Sigmoid colon (tissue), 7 donors: ENCODE data around the gene TPST1. TPM values are rescaled to one million over a fixed set of nuclear protein-coding genes. Genes with fewer than 3 reads are reported as not detected.
A peak's percentile ranks its signal among the peaks of the same experiment; 100 is the strongest.
"Not testable (repeated sequence)": the region's sequence is repeated elsewhere in the genome, so short reads cannot be mapped to it uniquely, and the experiment has no call there.

Experiments
- DNase-seq: peaks from one replicate; pipeline ENCODE4 v3.0.0-alpha.2; 2019
- H3K27ac ChIP-seq, 4 donors: fragments of 200-600 bp; sonication (generic); one replicate each; pipeline ENCODE4 v1.5.1; 2016 to 2019; ENCODE audit warnings: mild to moderate bottlenecking in 1 of 4
- H3K27me3 ChIP-seq, 3 donors: fragments of 200-600 bp; sonication (generic); one replicate each; pipeline ENCODE4 v1.5.1; 2019; ENCODE audit warnings: mild to moderate bottlenecking in 1 of 3
- H3K36me3 ChIP-seq, 4 donors: fragments of 200-600 bp; sonication (generic); one replicate each; pipeline ENCODE4 v1.5.1; 2016 to 2019
- H3K4me1 ChIP-seq, 4 donors: fragments of 200-600 bp; sonication (generic); one replicate each; pipeline ENCODE4 v1.5.1; 2017 to 2019
- H3K4me3 ChIP-seq, 4 donors: fragments of 200-600 bp; sonication (generic); one replicate each; pipeline ENCODE4 v1.5.1; 2017 to 2019; ENCODE audit warnings: mild to moderate bottlenecking in 2 of 4, moderate library complexity in 1 of 4
- H3K9me3 ChIP-seq, 4 donors: fragments of 200-600 bp in 3 of 4; sonication (generic) in 3 of 4; one replicate each; pipeline versions ENCODE4 v1.5.1 to v1.6.1; 2013 to 2019
- CTCF ChIP-seq, 4 experiments: fragments of 450-650 bp in 3 of 4; fragments of 200-600 bp in 1 of 4; IDR thresholded peaks; one replicate each; pipeline ENCODE4 v1.5.1; 2016 to 2019; ENCODE audit warnings: antibody characterized with exemption in 4 of 4, mild to moderate bottlenecking in 3 of 4, moderate library complexity in 2 of 4
- EP300 ChIP-seq, 4 donors: sonication (generic); formaldehyde crosslinking; IDR thresholded peaks; one replicate each; pipeline ENCODE4 v1.6.1; 2017; ENCODE audit warnings: antibody characterized with exemption in 4 of 4
- POLR2A ChIP-seq, 2 donors: fragments of 450-650 bp; IDR thresholded peaks; one replicate each; pipeline ENCODE4 v1.6.1; 2016; ENCODE audit warnings: antibody characterized with exemption in 2 of 2, mild to moderate bottlenecking in 2 of 2, moderate library complexity in 2 of 2
- POLR2AphosphoS5 ChIP-seq, 4 donors: sonication (generic); formaldehyde crosslinking; IDR thresholded peaks; one replicate each; pipeline ENCODE4 v1.6.1; 2017; ENCODE audit warnings: antibody characterized with exemption in 4 of 4
- WGBS, 2 donors: extraction: QIAGEN DNeasy Blood & Tissue Kit; methylation state at CpG; one replicate each; pipeline ENCODE4 v1.1.7; 2013; 5-methylcytosine and 5-hydroxymethylcytosine counted together
- intact Hi-C: fragments of 100-400 bp; cut with DNase I; formaldehyde crosslinking; loops from one replicate; pipeline ENCODE4 v1.15.1; 2023
- polyA plus RNA-seq, 3 donors: library from polyadenylated mRNA; stranded (reverse); fragments of 200-250 nt; gene quantifications; one replicate each; pipeline ENCODE4 v1.2.3, GENCODE V29; 2013
- total RNA-seq, 4 donors: library from RNA; depleted of rRNA; stranded (reverse); fragments of >200 nt; gene quantifications; one replicate each; pipeline ENCODE4 v1.1.0, GENCODE V29; 2016
- donor health status: healthy with polysubstance abuse.
- donor health status: Bipolar disorder and iron deficiency.
- donor health status: healthy.

The TPST1 gene
- total and polyA plus RNA-seq, 7 donors: 0.92 to 31.3 (median 21.0) TPM

GRCh38 chr7:66164356-66164755 is 40.8 kb upstream of the TPST1 start:
- no peaks in the 10 kb centered on the region for H3K36me3 ChIP-seq
- DNase-seq: no peak
- no peak overlapping the region for H3K27ac ChIP-seq
- H3K27me3 ChIP-seq: no peaks in the 10 kb centered on the region
- H3K4me3 ChIP-seq: no peak overlapping the region
- H3K4me1 ChIP-seq: no peaks in the 10 kb centered on the region
- WGBS, 2 donors: 87% methylated on average over 7 of the region's 7 CpGs
- no peaks in the 10 kb centered on the region for H3K9me3 ChIP-seq
- intact Hi-C loops: no loop called here
- TF ChIP-seq POLR2A (IDR thresholded peaks at IDR 0.05): no peak
- TF ChIP-seq CTCF (IDR thresholded peaks at IDR 0.05): no peak
- no peak for TF ChIP-seq EP300 (IDR thresholded peaks at IDR 0.05)
- TF ChIP-seq POLR2AphosphoS5 (IDR thresholded peaks at IDR 0.05): no peak

- H3K27ac ChIP-seq: no peak overlapping the region
- H3K4me1 ChIP-seq: no peaks in the 10 kb centered on the region
- H3K4me3 ChIP-seq: no peak overlapping the region
- H3K36me3 ChIP-seq: no peaks in the 10 kb centered on the region
- intact Hi-C loops: no loop called here
- H3K9me3 ChIP-seq: no peaks in the 10 kb centered on the region
- WGBS, 2 donors: 54 to 68% methylated on average over 7 of the region's 7 CpGs
- no peaks in the 10 kb centered on the region for H3K27me3 ChIP-seq
- no peak for TF ChIP-seq CTCF (IDR thresholded peaks at IDR 0.05)
- TF ChIP-seq EP300 (IDR thresholded peaks at IDR 0.05): no peak
- TF ChIP-seq POLR2A (IDR thresholded peaks at IDR 0.05): no peak
- TF ChIP-seq POLR2AphosphoS5 (IDR thresholded peaks at IDR 0.05): no peak
- no peak for DNase-seq
Measured at GRCh38 chr7:66167773-66168387, 37.3 kb upstream of the TPST1 start.

- 91% methylated on average over 2 of the region's 2 CpGs for WGBS, 2 donors
- Histone ChIP-seq H3K4me1 (no peaks in the 10 kb centered on the region), H3K27ac (no peak overlapping the region), H3K27me3 (no peaks in the 10 kb centered on the region), H3K4me3 (no peak overlapping the region), H3K9me3 (no peaks in the 10 kb centered on the region), H3K36me3 (no peaks in the 10 kb centered on the region)
- TF ChIP-seq CTCF (IDR thresholded peaks at IDR 0.05): no peak
- TF ChIP-seq POLR2A (IDR thresholded peaks at IDR 0.05): no peak
- no peak for TF ChIP-seq EP300 (IDR thresholded peaks at IDR 0.05)
- TF ChIP-seq POLR2AphosphoS5 (IDR thresholded peaks at IDR 0.05): no peak
- DNase-seq: no peak
- intact Hi-C loops: no loop called here
Measured at GRCh38 chr7:66169616-66170015, 35.5 kb upstream of the TPST1 start.

- no peaks in the 10 kb centered on the region for H3K27me3 ChIP-seq
- H3K4me1 ChIP-seq: no peaks in the 10 kb centered on the region
- intact Hi-C loops: no loop called here
- DNase-seq: peak; percentile 84
- no peaks in the 10 kb centered on the region for H3K36me3 ChIP-seq
- H3K9me3 ChIP-seq: no peaks in the 10 kb centered on the region
- peak overlapping the region in 2 of 4 donors; percentile 37 to 67 for H3K27ac ChIP-seq
- no peak overlapping the region for H3K4me3 ChIP-seq
- peak in 1 of 4 donors; percentile 19 for TF ChIP-seq POLR2AphosphoS5 (IDR thresholded peaks at IDR 0.05)
- TF ChIP-seq CTCF (IDR thresholded peaks at IDR 0.05): no peak
- TF ChIP-seq POLR2A (IDR thresholded peaks at IDR 0.05): no peak
- no peak for TF ChIP-seq EP300 (IDR thresholded peaks at IDR 0.05)
- WGBS, 2 donors: 73% methylated on average over 16 of the region's 16 CpGs
Measured at GRCh38 chr7:66170309-66171231, 34.6 kb upstream of the TPST1 start.

- H3K9me3 ChIP-seq, H3K36me3 ChIP-seq, H3K27ac ChIP-seq, H3K27me3 ChIP-seq, H3K4me3 ChIP-seq, H3K4me1 ChIP-seq, DNase-seq, intact Hi-C loops: not testable (repeated sequence)
- WGBS, 2 donors: 61 to 72% methylated on average over 9 of the region's 9 CpGs
Measured at GRCh38 chr7:66172536-66173401, 32.4 kb upstream of the TPST1 start.
